NB4 (cell line): ENCODE measurements around the gene TBC1D32.

ENCODE experiments used
- CTCF ChIP-seq: IDR thresholded peaks from one replicate; pipeline ENCODE4 v1.5.1; 2012; ENCODE audit warnings: low read depth, low read length
- MYC ChIP-seq: IDR thresholded peaks from 2 replicates; pipeline ENCODE4 v1.6.1; 2011; ENCODE audit warnings: low read depth, low read length
- POLR2A ChIP-seq: IDR thresholded peaks from 2 replicates; pipeline ENCODE4 v1.6.1; 2011; ENCODE audit warnings: mild to moderate bottlenecking; ENCODE audit not compliant: insufficient read length; ENCODE audit errors: extremely low read depth

GRCh38 chr6:121160276-121160675, 174.0 kb downstream of the TBC1D32 start:
- no peak for TF ChIP-seq POLR2A
- TF ChIP-seq CTCF = no peak
- no peak for TF ChIP-seq MYC
